ENCODE data around the gene SOCS1.

DNA sequence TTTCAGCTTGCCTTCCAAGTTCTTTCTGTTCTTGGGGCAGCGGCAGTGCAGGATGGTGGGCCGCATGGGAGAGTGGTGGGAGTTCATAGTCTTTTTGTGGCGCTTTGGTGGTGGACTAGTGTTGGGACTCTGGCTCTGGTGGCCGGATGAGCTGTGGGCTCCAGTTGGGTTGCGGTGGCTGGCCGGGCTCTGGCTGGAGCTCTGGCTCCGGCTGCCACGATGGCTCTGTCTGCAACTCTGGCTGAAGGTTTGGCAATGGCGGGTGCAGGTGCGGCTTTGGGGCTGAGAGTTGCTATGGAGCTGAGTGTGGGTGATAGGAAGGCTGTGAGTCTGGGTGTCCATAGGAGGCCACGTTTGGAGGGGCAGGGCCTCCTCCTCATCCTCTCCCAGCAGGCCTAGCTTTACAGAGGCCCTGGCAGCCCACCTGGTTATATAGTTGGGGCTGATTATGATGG lies 12.9 kb upstream of the SOCS1 start, which contains the start of gene TNP2:
- TF ChIP-seq, protein P1, sequence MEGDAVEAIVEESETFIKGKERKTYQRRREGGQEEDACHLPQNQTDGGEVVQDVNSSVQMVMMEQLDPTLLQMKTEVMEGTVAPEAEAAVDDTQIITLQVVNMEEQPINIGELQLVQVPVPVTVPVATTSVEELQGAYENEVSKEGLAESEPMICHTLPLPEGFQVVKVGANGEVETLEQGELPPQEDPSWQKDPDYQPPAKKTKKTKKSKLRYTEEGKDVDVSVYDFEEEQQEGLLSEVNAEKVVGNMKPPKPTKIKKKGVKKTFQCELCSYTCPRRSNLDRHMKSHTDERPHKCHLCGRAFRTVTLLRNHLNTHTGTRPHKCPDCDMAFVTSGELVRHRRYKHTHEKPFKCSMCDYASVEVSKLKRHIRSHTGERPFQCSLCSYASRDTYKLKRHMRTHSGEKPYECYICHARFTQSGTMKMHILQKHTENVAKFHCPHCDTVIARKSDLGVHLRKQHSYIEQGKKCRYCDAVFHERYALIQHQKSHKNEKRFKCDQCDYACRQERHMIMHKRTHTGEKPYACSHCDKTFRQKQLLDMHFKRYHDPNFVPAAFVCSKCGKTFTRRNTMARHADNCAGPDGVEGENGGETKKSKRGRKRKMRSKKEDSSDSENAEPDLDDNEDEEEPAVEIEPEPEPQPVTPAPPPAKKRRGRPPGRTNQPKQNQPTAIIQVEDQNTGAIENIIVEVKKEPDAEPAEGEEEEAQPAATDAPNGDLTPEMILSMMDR (IDR thresholded peaks at IDR 0.05; ENCODE audit: poor library complexity, severe bottlenecking), result no peak
- TF ChIP-seq EZH2 (IDR thresholded peaks at IDR 0.05; ENCODE audit: borderline replicate concordance, insufficient read depth, low read length, poor library complexity, severe bottlenecking) (no peak), TAF1 (IDR thresholded peaks at IDR 0.05; ENCODE audit: low read depth) (no peak), RAD21 (conservative IDR thresholded peaks at IDR 0.05) (no peak)
- TF ChIP-seq, protein P2, sequence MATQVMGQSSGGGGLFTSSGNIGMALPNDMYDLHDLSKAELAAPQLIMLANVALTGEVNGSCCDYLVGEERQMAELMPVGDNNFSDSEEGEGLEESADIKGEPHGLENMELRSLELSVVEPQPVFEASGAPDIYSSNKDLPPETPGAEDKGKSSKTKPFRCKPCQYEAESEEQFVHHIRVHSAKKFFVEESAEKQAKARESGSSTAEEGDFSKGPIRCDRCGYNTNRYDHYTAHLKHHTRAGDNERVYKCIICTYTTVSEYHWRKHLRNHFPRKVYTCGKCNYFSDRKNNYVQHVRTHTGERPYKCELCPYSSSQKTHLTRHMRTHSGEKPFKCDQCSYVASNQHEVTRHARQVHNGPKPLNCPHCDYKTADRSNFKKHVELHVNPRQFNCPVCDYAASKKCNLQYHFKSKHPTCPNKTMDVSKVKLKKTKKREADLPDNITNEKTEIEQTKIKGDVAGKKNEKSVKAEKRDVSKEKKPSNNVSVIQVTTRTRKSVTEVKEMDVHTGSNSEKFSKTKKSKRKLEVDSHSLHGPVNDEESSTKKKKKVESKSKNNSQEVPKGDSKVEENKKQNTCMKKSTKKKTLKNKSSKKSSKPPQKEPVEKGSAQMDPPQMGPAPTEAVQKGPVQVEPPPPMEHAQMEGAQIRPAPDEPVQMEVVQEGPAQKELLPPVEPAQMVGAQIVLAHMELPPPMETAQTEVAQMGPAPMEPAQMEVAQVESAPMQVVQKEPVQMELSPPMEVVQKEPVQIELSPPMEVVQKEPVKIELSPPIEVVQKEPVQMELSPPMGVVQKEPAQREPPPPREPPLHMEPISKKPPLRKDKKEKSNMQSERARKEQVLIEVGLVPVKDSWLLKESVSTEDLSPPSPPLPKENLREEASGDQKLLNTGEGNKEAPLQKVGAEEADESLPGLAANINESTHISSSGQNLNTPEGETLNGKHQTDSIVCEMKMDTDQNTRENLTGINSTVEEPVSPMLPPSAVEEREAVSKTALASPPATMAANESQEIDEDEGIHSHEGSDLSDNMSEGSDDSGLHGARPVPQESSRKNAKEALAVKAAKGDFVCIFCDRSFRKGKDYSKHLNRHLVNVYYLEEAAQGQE (IDR thresholded peaks at IDR 0.05; ENCODE audit: borderline replicate concordance), result no peak
